Measurements from ENCODE around the gene TANGO6.
"Not testable (repeated sequence)": the region's sequence is repeated elsewhere in the genome, so short reads cannot be mapped to it uniquely, and the experiment has no call there.

Gene TANGO6

GRCh38 chr16:69123910-69124309, 280.6 kb downstream of the TANGO6 start:
- Histone ChIP-seq H3K4me3 (no peak overlapping the region), H3K27ac (no peak overlapping the region)

- not testable (repeated sequence) for H3K27ac ChIP-seq, H3K4me3 ChIP-seq
Observed at GRCh38 chr16:69124406-69124805, 281.1 kb downstream of the TANGO6 start.

GRCh38 chr16:69124961-69125360, 281.6 kb downstream of the TANGO6 start:
- not testable (repeated sequence) for H3K4me3 ChIP-seq, H3K27ac ChIP-seq

- H3K27ac ChIP-seq = no peak overlapping the region
- no peak overlapping the region for H3K4me3 ChIP-seq
Observed at GRCh38 chr16:69126221-69126620, 282.9 kb downstream of the TANGO6 start.

GRCh38 chr16:69126801-69127200, 283.5 kb downstream of the TANGO6 start:
- not testable (repeated sequence) for H3K4me3 ChIP-seq, H3K27ac ChIP-seq

- Histone ChIP-seq H3K4me3 (no peak overlapping the region), H3K27ac (no peak overlapping the region)
Observed at GRCh38 chr16:69127966-69128510, 284.7 kb downstream of the TANGO6 start.

- Histone ChIP-seq H3K27ac (peak overlapping the region in 3 of 21 experiments; percentile 39 to 97 (median 89)), H3K4me3 (no peak overlapping the region)
Observed at GRCh38 chr16:69130461-69130860, 287.1 kb downstream of the TANGO6 start.

GRCh38 chr16:69131167-69131838, 288.0 kb downstream of the TANGO6 start:
- Histone ChIP-seq H3K4me3 (peak overlapping the region; percentile 77 to 96 (median 88)), H3K27ac (peak overlapping the region; percentile 85 to 98 (median 96))

GRCh38 chr16:69131839-69132423, 288.6 kb downstream of the TANGO6 start:
- Histone ChIP-seq H3K27ac (peak overlapping the region; percentile 85 to 98 (median 96)), H3K4me3 (peak overlapping the region; percentile 77 to 96 (median 88))

- peak within 1 kb of the TSS; percentile 85 to 98 (median 96) for H3K27ac ChIP-seq
- H3K4me3 ChIP-seq = peak within 1 kb of the TSS; percentile 77 to 96 (median 88)
Observed at GRCh38 chr16:69132424-69133252, 289.3 kb downstream of the TANGO6 start, which contains the start of the genes CHTF8 and UTP4. TSS of gene CHTF8 (minus strand) at chr16:69132588. CDS start at chr16:69121458, 11,130 bp downstream. TSS of gene UTP4 (plus strand) at chr16:69132649. CDS start at chr16:69133460, 811 bp downstream.

- Histone ChIP-seq H3K4me3 (peak overlapping the region; percentile 77 to 96 (median 88)), H3K27ac (peak overlapping the region in 12 of 21 experiments; percentile 89 to 98 (median 96))
Observed at GRCh38 chr16:69133373-69133954, 290.1 kb downstream of the TANGO6 start.

Measured in skin epidermis (tissue), 12 donors.